ENCODE measurements around the gene PLXNC1.

PLXNC1 gene

GRCh38 chr12:94157181-94157580, 8.8 kb downstream of the PLXNC1 start:
- DNase-seq (ENCODE audit: low read depth in 4 of 4, low spot score in 1 of 4): no peak

GRCh38 chr12:94157981-94158411, 9.6 kb downstream of the PLXNC1 start:
- DNase-seq (ENCODE audit: low read depth in 4 of 4, low spot score in 1 of 4): no peak

GRCh38 chr12:94158666-94159065, 10.3 kb downstream of the PLXNC1 start:
- DNase-seq (ENCODE audit: low read depth in 4 of 4, low spot score in 1 of 4): no peak

GRCh38 chr12:94162108-94162507, 13.7 kb downstream of the PLXNC1 start:
- no peak for DNase-seq (ENCODE audit: low read depth in 4 of 4, low spot score in 1 of 4)

GRCh38 chr12:94163850-94164249, 15.5 kb downstream of the PLXNC1 start:
- DNase-seq (ENCODE audit: low read depth in 4 of 4, low spot score in 1 of 4): no peak

- DNase-seq (ENCODE audit: low read depth in 4 of 4, low spot score in 1 of 4): no peak
These were observed 16.8 kb downstream of the PLXNC1 start for GRCh38 chr12:94165138-94165537.

GRCh38 chr12:94165670-94166364, 17.4 kb downstream of the PLXNC1 start:
- DNase-seq (ENCODE audit: low read depth in 4 of 4, low spot score in 1 of 4): no peak

GRCh38 chr12:94167071-94167755, 18.8 kb downstream of the PLXNC1 start:
- no peak for DNase-seq (ENCODE audit: low read depth in 4 of 4, low spot score in 1 of 4)

GRCh38 chr12:94167756-94168416, 19.5 kb downstream of the PLXNC1 start:
- DNase-seq (ENCODE audit: low read depth in 4 of 4, low spot score in 1 of 4): no peak

GRCh38 chr12:94169495-94169894, 21.1 kb downstream of the PLXNC1 start:
- no peak for DNase-seq (ENCODE audit: low read depth in 4 of 4, low spot score in 1 of 4)

- DNase-seq (ENCODE audit: low read depth in 4 of 4, low spot score in 1 of 4): no peak
These were observed 21.8 kb downstream of the PLXNC1 start for GRCh38 chr12:94169966-94170689.

GRCh38 chr12:94170690-94171594, 22.6 kb downstream of the PLXNC1 start:
- DNase-seq (ENCODE audit: low read depth in 4 of 4, low spot score in 1 of 4): no peak

GRCh38 chr12:94171595-94171930, 23.2 kb downstream of the PLXNC1 start:
- no peak for DNase-seq (ENCODE audit: low read depth in 4 of 4, low spot score in 1 of 4)

GRCh38 chr12:94172031-94172430, 23.7 kb downstream of the PLXNC1 start:
- DNase-seq (ENCODE audit: low read depth in 4 of 4, low spot score in 1 of 4): no peak

- no peak for DNase-seq (ENCODE audit: low read depth in 4 of 4, low spot score in 1 of 4)
These were observed 24.6 kb downstream of the PLXNC1 start for GRCh38 chr12:94172973-94173372.

- no peak for DNase-seq (ENCODE audit: low read depth in 4 of 4, low spot score in 1 of 4)
These were observed 25.4 kb downstream of the PLXNC1 start for GRCh38 chr12:94173660-94174265.

- DNase-seq (ENCODE audit: low read depth in 4 of 4, low spot score in 1 of 4): no peak
These were observed 26.2 kb downstream of the PLXNC1 start for GRCh38 chr12:94174576-94174975.

GRCh38 chr12:94175763-94176668, 27.6 kb downstream of the PLXNC1 start:
- no peak for DNase-seq (ENCODE audit: low read depth in 4 of 4, low spot score in 1 of 4)

GRCh38 chr12:94178054-94178453, 29.7 kb downstream of the PLXNC1 start:
- DNase-seq (ENCODE audit: low read depth in 4 of 4, low spot score in 1 of 4): no peak

Data from stimulated activated CD4-positive, alpha-beta T cell treated with anti-CD3 and anti-CD28 coated beads, Interleukin-1b, Interleukin-23, amount 100 ng/mL, for 24 hours (primary cell).